ENCODE results near the gene XRCC3. TPM values are rescaled to one million over a fixed set of nuclear protein-coding genes. Genes with fewer than 3 reads are reported as not detected.

XRCC3 gene
- total RNA-seq, 1 experiment from 2014 or later, result 46.7 TPM

GRCh38 chr14:103742499-103743255 lies 27.4 kb upstream of the XRCC3 start:
- POLR2A ChIA-PET, result no interaction called here
- no peak overlapping the region for H3K27ac Mint-ChIP-seq
- no peak overlapping the region for H3K4me3 Mint-ChIP-seq
- no peaks in the 10 kb centered on the region for H3K9me3 Mint-ChIP-seq
- ATAC-seq (no peak), DNase-seq (ENCODE audit: low spot score) (no peak)
- peaks cover 8% of the 10 kb centered on the region for H3K36me3 Mint-ChIP-seq
- H3K27me3 Mint-ChIP-seq (ENCODE audit: low read depth), result no peaks in the 10 kb centered on the region
- H3K4me1 Mint-ChIP-seq, result peaks cover 11% of the 10 kb centered on the region
- CTCF ChIA-PET, result interaction anchor here (1.8 kb wide), 1 partner anchor 158 kb away, joined by 6 read pairs; no protein-coding TSS in a partner anchor
- TF ChIP-seq, protein P1, sequence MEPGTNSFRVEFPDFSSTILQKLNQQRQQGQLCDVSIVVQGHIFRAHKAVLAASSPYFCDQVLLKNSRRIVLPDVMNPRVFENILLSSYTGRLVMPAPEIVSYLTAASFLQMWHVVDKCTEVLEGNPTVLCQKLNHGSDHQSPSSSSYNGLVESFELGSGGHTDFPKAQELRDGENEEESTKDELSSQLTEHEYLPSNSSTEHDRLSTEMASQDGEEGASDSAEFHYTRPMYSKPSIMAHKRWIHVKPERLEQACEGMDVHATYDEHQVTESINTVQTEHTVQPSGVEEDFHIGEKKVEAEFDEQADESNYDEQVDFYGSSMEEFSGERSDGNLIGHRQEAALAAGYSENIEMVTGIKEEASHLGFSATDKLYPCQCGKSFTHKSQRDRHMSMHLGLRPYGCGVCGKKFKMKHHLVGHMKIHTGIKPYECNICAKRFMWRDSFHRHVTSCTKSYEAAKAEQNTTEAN (CRISPR knock-in tag; IDR thresholded peaks at IDR 0.05), result no peak
- TF ChIP-seq ELF4 (CRISPR knock-in tag; IDR thresholded peaks at IDR 0.05; ENCODE audit: low read depth) (no peak), MYBL2 (CRISPR knock-in tag; IDR thresholded peaks at IDR 0.05) (no peak), AR (CRISPR knock-in tag; IDR thresholded peaks at IDR 0.05) (no peak), RORB (CRISPR knock-in tag; IDR thresholded peaks at IDR 0.05) (no peak), IRF1 (CRISPR knock-in tag; IDR thresholded peaks at IDR 0.05) (no peak), ZNF281 (CRISPR knock-in tag; IDR thresholded peaks at IDR 0.05) (no peak), ZNF396 (CRISPR knock-in tag; IDR thresholded peaks at IDR 0.05; ENCODE audit: borderline replicate concordance) (no peak), ZNF263 (CRISPR knock-in tag; IDR thresholded peaks at IDR 0.05; ENCODE audit: low read depth) (no peak), CREB1 (CRISPR knock-in tag; IDR thresholded peaks at IDR 0.05) (no peak), JAZF1 (CRISPR knock-in tag; IDR thresholded peaks at IDR 0.05) (no peak), SOX15 (CRISPR knock-in tag; IDR thresholded peaks at IDR 0.05) (no peak)
- TF ChIP-seq, protein P2, sequence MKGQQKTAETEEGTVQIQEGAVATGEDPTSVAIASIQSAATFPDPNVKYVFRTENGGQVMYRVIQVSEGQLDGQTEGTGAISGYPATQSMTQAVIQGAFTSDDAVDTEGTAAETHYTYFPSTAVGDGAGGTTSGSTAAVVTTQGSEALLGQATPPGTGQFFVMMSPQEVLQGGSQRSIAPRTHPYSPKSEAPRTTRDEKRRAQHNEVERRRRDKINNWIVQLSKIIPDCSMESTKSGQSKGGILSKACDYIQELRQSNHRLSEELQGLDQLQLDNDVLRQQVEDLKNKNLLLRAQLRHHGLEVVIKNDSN (CRISPR knock-in tag; IDR thresholded peaks at IDR 0.05), result no peak
- TF ChIP-seq, protein P3, sequence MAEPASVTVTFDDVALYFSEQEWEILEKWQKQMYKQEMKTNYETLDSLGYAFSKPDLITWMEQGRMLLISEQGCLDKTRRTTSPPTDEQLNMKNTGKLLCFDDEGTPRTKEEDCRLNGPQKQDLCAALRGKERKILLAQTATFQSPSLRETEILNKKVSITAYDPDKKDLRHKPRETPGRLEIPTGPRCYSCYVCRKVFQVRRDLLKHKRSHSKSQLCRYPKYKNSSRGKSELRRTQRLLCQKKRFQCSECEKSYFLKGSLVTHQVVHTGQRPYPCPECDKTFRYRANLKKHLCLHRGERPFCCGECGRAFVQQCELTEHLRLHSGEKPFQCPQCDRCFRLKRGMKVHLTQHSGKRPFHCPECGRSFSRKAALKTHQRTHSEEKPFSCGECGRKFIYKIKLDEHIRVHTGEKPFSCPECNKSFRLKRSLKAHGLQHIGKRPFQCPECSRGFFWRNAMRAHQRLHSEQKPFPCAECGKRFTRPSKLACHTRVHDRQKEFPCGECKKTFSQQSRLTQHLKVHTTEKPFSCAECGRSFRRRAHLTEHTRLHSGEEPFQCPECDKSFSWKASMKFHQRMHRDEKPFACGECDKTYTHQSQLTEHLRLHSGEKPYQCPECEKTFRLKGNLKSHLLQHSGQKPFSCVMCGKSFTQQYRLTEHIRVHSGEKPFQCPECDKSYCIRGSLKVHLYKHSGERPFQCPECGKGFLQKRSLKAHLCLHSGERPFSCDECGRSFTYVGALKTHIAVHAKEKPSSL (CRISPR knock-in tag; conservative IDR thresholded peaks at IDR 0.05), result no peak
- TF ChIP-seq, protein P4, sequence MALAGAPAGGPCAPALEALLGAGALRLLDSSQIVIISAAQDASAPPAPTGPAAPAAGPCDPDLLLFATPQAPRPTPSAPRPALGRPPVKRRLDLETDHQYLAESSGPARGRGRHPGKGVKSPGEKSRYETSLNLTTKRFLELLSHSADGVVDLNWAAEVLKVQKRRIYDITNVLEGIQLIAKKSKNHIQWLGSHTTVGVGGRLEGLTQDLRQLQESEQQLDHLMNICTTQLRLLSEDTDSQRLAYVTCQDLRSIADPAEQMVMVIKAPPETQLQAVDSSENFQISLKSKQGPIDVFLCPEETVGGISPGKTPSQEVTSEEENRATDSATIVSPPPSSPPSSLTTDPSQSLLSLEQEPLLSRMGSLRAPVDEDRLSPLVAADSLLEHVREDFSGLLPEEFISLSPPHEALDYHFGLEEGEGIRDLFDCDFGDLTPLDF (CRISPR knock-in tag; IDR thresholded peaks at IDR 0.05), result no peak
- TF ChIP-seq, protein P5, sequence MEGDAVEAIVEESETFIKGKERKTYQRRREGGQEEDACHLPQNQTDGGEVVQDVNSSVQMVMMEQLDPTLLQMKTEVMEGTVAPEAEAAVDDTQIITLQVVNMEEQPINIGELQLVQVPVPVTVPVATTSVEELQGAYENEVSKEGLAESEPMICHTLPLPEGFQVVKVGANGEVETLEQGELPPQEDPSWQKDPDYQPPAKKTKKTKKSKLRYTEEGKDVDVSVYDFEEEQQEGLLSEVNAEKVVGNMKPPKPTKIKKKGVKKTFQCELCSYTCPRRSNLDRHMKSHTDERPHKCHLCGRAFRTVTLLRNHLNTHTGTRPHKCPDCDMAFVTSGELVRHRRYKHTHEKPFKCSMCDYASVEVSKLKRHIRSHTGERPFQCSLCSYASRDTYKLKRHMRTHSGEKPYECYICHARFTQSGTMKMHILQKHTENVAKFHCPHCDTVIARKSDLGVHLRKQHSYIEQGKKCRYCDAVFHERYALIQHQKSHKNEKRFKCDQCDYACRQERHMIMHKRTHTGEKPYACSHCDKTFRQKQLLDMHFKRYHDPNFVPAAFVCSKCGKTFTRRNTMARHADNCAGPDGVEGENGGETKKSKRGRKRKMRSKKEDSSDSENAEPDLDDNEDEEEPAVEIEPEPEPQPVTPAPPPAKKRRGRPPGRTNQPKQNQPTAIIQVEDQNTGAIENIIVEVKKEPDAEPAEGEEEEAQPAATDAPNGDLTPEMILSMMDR (IDR thresholded peaks at IDR 0.05), result no peak
- TF ChIP-seq, protein P6, sequence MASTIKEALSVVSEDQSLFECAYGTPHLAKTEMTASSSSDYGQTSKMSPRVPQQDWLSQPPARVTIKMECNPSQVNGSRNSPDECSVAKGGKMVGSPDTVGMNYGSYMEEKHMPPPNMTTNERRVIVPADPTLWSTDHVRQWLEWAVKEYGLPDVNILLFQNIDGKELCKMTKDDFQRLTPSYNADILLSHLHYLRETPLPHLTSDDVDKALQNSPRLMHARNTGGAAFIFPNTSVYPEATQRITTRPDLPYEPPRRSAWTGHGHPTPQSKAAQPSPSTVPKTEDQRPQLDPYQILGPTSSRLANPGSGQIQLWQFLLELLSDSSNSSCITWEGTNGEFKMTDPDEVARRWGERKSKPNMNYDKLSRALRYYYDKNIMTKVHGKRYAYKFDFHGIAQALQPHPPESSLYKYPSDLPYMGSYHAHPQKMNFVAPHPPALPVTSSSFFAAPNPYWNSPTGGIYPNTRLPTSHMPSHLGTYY (CRISPR knock-in tag; IDR thresholded peaks at IDR 0.05), result no peak

All from WTC11 (cell line).